Stimulated activated CD4-positive, alpha-beta T cell treated with anti-CD3 and anti-CD28 coated beads, Interleukin-4, amount 100 ng/mL, for 4 hours (primary cell): ENCODE data around the gene OXCT1.
"Not testable (repeated sequence)": the region's sequence is repeated elsewhere in the genome, so short reads cannot be mapped to it uniquely, and the experiment has no call there.

Experiments
- DNase-seq, 2 experiments: peaks; one replicate each; pipeline ENCODE4 v3.0.0-alpha.2; 2020

The OXCT1 gene

GRCh38 chr5:41821051-41821450 is 49.2 kb downstream of the OXCT1 start:
- no peak for DNase-seq

- no peak for DNase-seq
Measured at GRCh38 chr5:41820150-41820549, 50.1 kb downstream of the OXCT1 start.

- DNase-seq, result no peak
Measured at GRCh38 chr5:41817625-41818301, 52.5 kb downstream of the OXCT1 start.

- DNase-seq, result no peak
Measured at GRCh38 chr5:41815663-41816229, 54.5 kb downstream of the OXCT1 start.

GRCh38 chr5:41815261-41815660 is 55.0 kb downstream of the OXCT1 start:
- DNase-seq, result no peak

- not testable (repeated sequence) for DNase-seq
Measured at GRCh38 chr5:41814306-41814705, 55.9 kb downstream of the OXCT1 start.

GRCh38 chr5:41812156-41812555 is 58.1 kb downstream of the OXCT1 start:
- DNase-seq, result no peak

- DNase-seq, result no peak
Measured at GRCh38 chr5:41809128-41809527, 61.1 kb downstream of the OXCT1 start.

- DNase-seq, result no peak
Measured at GRCh38 chr5:41808294-41808693, 61.9 kb downstream of the OXCT1 start.

- no peak for DNase-seq
Measured at GRCh38 chr5:41797662-41798061, 72.6 kb downstream of the OXCT1 start.

GRCh38 chr5:41796061-41796460 is 74.2 kb downstream of the OXCT1 start:
- no peak for DNase-seq

GRCh38 chr5:41795125-41795524 is 75.1 kb downstream of the OXCT1 start:
- no peak for DNase-seq

GRCh38 chr5:41794471-41794870 is 75.8 kb downstream of the OXCT1 start:
- no peak for DNase-seq

GRCh38 chr5:41793141-41793770 is 77.0 kb downstream of the OXCT1 start:
- DNase-seq, result no peak

- no peak for DNase-seq
Measured at GRCh38 chr5:41790038-41790776, 80.0 kb downstream of the OXCT1 start.

- no peak for DNase-seq
Measured at GRCh38 chr5:41789434-41789833, 80.8 kb downstream of the OXCT1 start.

GRCh38 chr5:41788941-41789368 is 81.3 kb downstream of the OXCT1 start:
- no peak for DNase-seq

GRCh38 chr5:41787265-41787664 is 83.0 kb downstream of the OXCT1 start:
- DNase-seq, result no peak

GRCh38 chr5:41785061-41785460 is 85.2 kb downstream of the OXCT1 start:
- DNase-seq, result no peak

GRCh38 chr5:41778410-41778809 is 91.8 kb downstream of the OXCT1 start:
- no peak for DNase-seq

GRCh38 chr5:41776435-41776834 is 93.8 kb downstream of the OXCT1 start:
- DNase-seq, result no peak

GRCh38 chr5:41773799-41774198 is 96.4 kb downstream of the OXCT1 start:
- no peak for DNase-seq

GRCh38 chr5:41772785-41773442 is 97.3 kb downstream of the OXCT1 start:
- DNase-seq, result no peak
